Measurements from ENCODE around the gene MINDY2.

GRCh38 chr15:58770857-58771620 lies at the start of gene MINDY2:
- TF ChIP-seq POLR2A (IDR thresholded peaks at IDR 0.05) = peak; percentile 96 to 98
- TF ChIP-seq, protein P1, sequence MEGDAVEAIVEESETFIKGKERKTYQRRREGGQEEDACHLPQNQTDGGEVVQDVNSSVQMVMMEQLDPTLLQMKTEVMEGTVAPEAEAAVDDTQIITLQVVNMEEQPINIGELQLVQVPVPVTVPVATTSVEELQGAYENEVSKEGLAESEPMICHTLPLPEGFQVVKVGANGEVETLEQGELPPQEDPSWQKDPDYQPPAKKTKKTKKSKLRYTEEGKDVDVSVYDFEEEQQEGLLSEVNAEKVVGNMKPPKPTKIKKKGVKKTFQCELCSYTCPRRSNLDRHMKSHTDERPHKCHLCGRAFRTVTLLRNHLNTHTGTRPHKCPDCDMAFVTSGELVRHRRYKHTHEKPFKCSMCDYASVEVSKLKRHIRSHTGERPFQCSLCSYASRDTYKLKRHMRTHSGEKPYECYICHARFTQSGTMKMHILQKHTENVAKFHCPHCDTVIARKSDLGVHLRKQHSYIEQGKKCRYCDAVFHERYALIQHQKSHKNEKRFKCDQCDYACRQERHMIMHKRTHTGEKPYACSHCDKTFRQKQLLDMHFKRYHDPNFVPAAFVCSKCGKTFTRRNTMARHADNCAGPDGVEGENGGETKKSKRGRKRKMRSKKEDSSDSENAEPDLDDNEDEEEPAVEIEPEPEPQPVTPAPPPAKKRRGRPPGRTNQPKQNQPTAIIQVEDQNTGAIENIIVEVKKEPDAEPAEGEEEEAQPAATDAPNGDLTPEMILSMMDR (IDR thresholded peaks at IDR 0.05) = peak; percentile 6 to 30 (median 28)
